Measurements from ENCODE around the gene ELL2.
A peak's percentile ranks its signal among the peaks of the same experiment; 100 is the strongest.

The ELL2 gene

GRCh38 chr5:95954716-95955115, 6.9 kb downstream of the ELL2 start:
- Histone ChIP-seq H3K4me1 (ENCODE audit: insufficient read depth, poor library complexity, severe bottlenecking) (peaks cover 65% of the 10 kb centered on the region), H3K36me3 (ENCODE audit: low read depth) (peaks cover 90% of the 10 kb centered on the region)

GRCh38 chr5:95953021-95953702, 8.5 kb downstream of the ELL2 start:
- ATAC-seq (ENCODE audit: low read depth): 0 out of 3 replicates have a peak, but pooled peaks have one; percentile 5
- peaks cover 3% of the 10 kb centered on the region for H3K9me3 ChIP-seq (ENCODE audit: severe bottlenecking)
- no peaks in the 10 kb centered on the region for H3K27me3 ChIP-seq (ENCODE audit: insufficient read depth, poor library complexity, severe bottlenecking)
- no peak overlapping the region for H3K4me3 ChIP-seq (ENCODE audit: severe bottlenecking)
- no peak for DNase-seq (ENCODE audit: low spot score)
- peaks cover 72% of the 10 kb centered on the region for H3K4me1 ChIP-seq (ENCODE audit: insufficient read depth, poor library complexity, severe bottlenecking)
- TF ChIP-seq CTCF (IDR thresholded peaks at IDR 0.05; ENCODE audit: poor library complexity, severe bottlenecking): no peak
- peak overlapping the region; percentile 0 for H3K27ac ChIP-seq (ENCODE audit: poor library complexity, severe bottlenecking)
- peaks cover 88% of the 10 kb centered on the region for H3K36me3 ChIP-seq (ENCODE audit: low read depth)

More at GRCh38 chr5:95954716-95955115, 6.9 kb downstream of the ELL2 start:
- ATAC-seq (ENCODE audit: low read depth) (no peak), DNase-seq (ENCODE audit: low spot score) (no peak)
- Histone ChIP-seq H3K27ac (ENCODE audit: poor library complexity, severe bottlenecking) (peak overlapping the region; percentile 5), H3K27me3 (ENCODE audit: insufficient read depth, poor library complexity, severe bottlenecking) (no peaks in the 10 kb centered on the region), H3K9me3 (ENCODE audit: severe bottlenecking) (peaks cover 3% of the 10 kb centered on the region), H3K4me3 (ENCODE audit: severe bottlenecking) (no peak overlapping the region)
- no peak for TF ChIP-seq CTCF (IDR thresholded peaks at IDR 0.05; ENCODE audit: poor library complexity, severe bottlenecking)

GRCh38 chr5:95951916-95952315, 9.7 kb downstream of the ELL2 start:
- Histone ChIP-seq H3K27ac (ENCODE audit: poor library complexity, severe bottlenecking) (no peak overlapping the region), H3K36me3 (ENCODE audit: low read depth) (peaks cover 89% of the 10 kb centered on the region), H3K4me1 (ENCODE audit: insufficient read depth, poor library complexity, severe bottlenecking) (peaks cover 71% of the 10 kb centered on the region), H3K9me3 (ENCODE audit: severe bottlenecking) (peaks cover 3% of the 10 kb centered on the region), H3K4me3 (ENCODE audit: severe bottlenecking) (no peak overlapping the region), H3K27me3 (ENCODE audit: insufficient read depth, poor library complexity, severe bottlenecking) (no peaks in the 10 kb centered on the region)
- no peak for TF ChIP-seq CTCF (IDR thresholded peaks at IDR 0.05; ENCODE audit: poor library complexity, severe bottlenecking)
- DNase-seq (ENCODE audit: low spot score) (no peak), ATAC-seq (ENCODE audit: low read depth) (no peak)

GRCh38 chr5:95949810-95950209, 11.8 kb downstream of the ELL2 start:
- H3K9me3 ChIP-seq (ENCODE audit: severe bottlenecking): peaks cover 3% of the 10 kb centered on the region
- ATAC-seq (ENCODE audit: low read depth) (no peak), DNase-seq (ENCODE audit: low spot score) (no peak)
- no peak for TF ChIP-seq CTCF (IDR thresholded peaks at IDR 0.05; ENCODE audit: poor library complexity, severe bottlenecking)
- peaks cover 53% of the 10 kb centered on the region for H3K4me1 ChIP-seq (ENCODE audit: insufficient read depth, poor library complexity, severe bottlenecking)
- H3K4me3 ChIP-seq (ENCODE audit: severe bottlenecking): no peak overlapping the region
- no peaks in the 10 kb centered on the region for H3K27me3 ChIP-seq (ENCODE audit: insufficient read depth, poor library complexity, severe bottlenecking)
- H3K36me3 ChIP-seq (ENCODE audit: low read depth): peaks cover 87% of the 10 kb centered on the region
- peak overlapping the region; percentile 30 for H3K27ac ChIP-seq (ENCODE audit: poor library complexity, severe bottlenecking)

GRCh38 chr5:95948631-95949030, 13.0 kb downstream of the ELL2 start:
- Histone ChIP-seq H3K27ac (ENCODE audit: poor library complexity, severe bottlenecking) (peak overlapping the region; percentile 30), H3K36me3 (ENCODE audit: low read depth) (peaks cover 92% of the 10 kb centered on the region)

More at GRCh38 chr5:95948631-95949030, 13.0 kb downstream of the ELL2 start:
- Histone ChIP-seq H3K4me3 (ENCODE audit: severe bottlenecking) (no peak overlapping the region), H3K27me3 (ENCODE audit: insufficient read depth, poor library complexity, severe bottlenecking) (no peaks in the 10 kb centered on the region), H3K4me1 (ENCODE audit: insufficient read depth, poor library complexity, severe bottlenecking) (peaks cover 52% of the 10 kb centered on the region), H3K9me3 (ENCODE audit: severe bottlenecking) (peaks cover 3% of the 10 kb centered on the region)
- TF ChIP-seq CTCF (IDR thresholded peaks at IDR 0.05; ENCODE audit: poor library complexity, severe bottlenecking): no peak
- no peak for DNase-seq (ENCODE audit: low spot score)
- no peak for ATAC-seq (ENCODE audit: low read depth)
